Fibroblast of lung (primary cell): ENCODE results near the gene MED15. TPM values are rescaled to one million over a fixed set of nuclear protein-coding genes. Genes with fewer than 3 reads are reported as not detected.
"Not testable (repeated sequence)": the region's sequence is repeated elsewhere in the genome, so short reads cannot be mapped to it uniquely, and the experiment has no call there.

ENCODE experiments used
- DNase-seq, 2 donors: peaks; one replicate each; pipeline versions ENCODE4 v3.0.0 to v3.0.0-alpha.2; 2010; ENCODE audit warnings: low read depth in 2 of 2
- H2AFZ ChIP-seq: 2 replicates; pipeline ENCODE4 v1.5.1; 2012; ENCODE audit warnings: low read length, control low read depth, inconsistent platforms
- H3K27ac ChIP-seq: 2 replicates; pipeline ENCODE4 v1.5.1; 2011; ENCODE audit warnings: low read length, control low read depth; ENCODE audit not compliant: insufficient read depth
- H3K27me3 ChIP-seq: 2 replicates; pipeline ENCODE4 v1.5.1; 2011; ENCODE audit warnings: mild to moderate bottlenecking, low read length; ENCODE audit not compliant: control insufficient read depth, insufficient read depth
- H3K36me3 ChIP-seq: 2 replicates; pipeline ENCODE4 v1.5.1; 2011; ENCODE audit warnings: low read length; ENCODE audit not compliant: control insufficient read depth, insufficient read depth
- H3K4me1 ChIP-seq: 2 replicates; pipeline ENCODE4 v1.5.1; 2011; ENCODE audit warnings: low read length; ENCODE audit not compliant: control insufficient read depth, insufficient read depth; ENCODE audit errors: extremely low read depth
- H3K4me2 ChIP-seq: 2 replicates; pipeline ENCODE4 v1.5.1; 2011; ENCODE audit warnings: low read length, control low read depth; ENCODE audit not compliant: insufficient read depth; ENCODE audit errors: extremely low read depth
- H3K4me3 ChIP-seq, 4 experiments: fragments of 200-600 bp in 1 of 4; sonication (generic) in 1 of 4; replicated peaks in 1 of 4; 2 replicates each; pipeline ENCODE4 v1.5.1; 2011 to 2016; ENCODE audit warnings: low read length in 4 of 4, low read depth in 3 of 4, mild to moderate bottlenecking in 3 of 4, control low read depth in 2 of 4, inconsistent platforms in 1 of 4, mixed read lengths in 1 of 4; ENCODE audit not compliant: insufficient read depth in 1 of 4; ENCODE audit errors: control extremely low read depth in 1 of 4
- H3K79me2 ChIP-seq: 2 replicates; pipeline ENCODE4 v1.5.1; 2012; ENCODE audit warnings: mild to moderate bottlenecking, low read length, inconsistent platforms; ENCODE audit not compliant: control insufficient read depth, insufficient read depth
- H3K9ac ChIP-seq: 2 replicates; pipeline ENCODE4 v1.5.1; 2011; ENCODE audit warnings: mild to moderate bottlenecking, low read length, control low read depth; ENCODE audit not compliant: insufficient read depth
- H3K9me3 ChIP-seq: 2 replicates; pipeline ENCODE4 v1.5.1; 2012; ENCODE audit warnings: low read depth, low read length; ENCODE audit not compliant: control insufficient read depth, insufficient read depth
- H4K20me1 ChIP-seq: 2 replicates; pipeline ENCODE4 v1.5.1; 2011; ENCODE audit warnings: low read length; ENCODE audit not compliant: control insufficient read depth, insufficient read depth; ENCODE audit errors: extremely low read depth
- CTCF ChIP-seq, 2 donors: IDR thresholded peaks in 1 of 2; conservative IDR thresholded peaks in 1 of 2; 1 replicate in 1 of 2; 2 replicates in 1 of 2; pipeline ENCODE4 v1.5.1; 2011 to 2012; ENCODE audit warnings: low read length in 2 of 2, control low read depth in 1 of 2, inconsistent platforms in 1 of 2, low read depth in 1 of 2, mild to moderate bottlenecking in 1 of 2
- EZH2 ChIP-seq: IDR thresholded peaks from 2 replicates; pipeline ENCODE4 v1.5.1; 2012; ENCODE audit warnings: low read length, control low read depth, mild to moderate bottlenecking; ENCODE audit errors: missing control alignments
- polyA plus RNA-seq, 2 donors: library from polyadenylated mRNA; depleted of rRNA in 1 of 2; stranded (reverse) in 1 of 2; unstranded in 1 of 2; fragments of >200 nt; gene quantifications; 2 replicates each; pipeline ENCODE4 v1.2.1, GENCODE V29; 2011 to 2012; ENCODE audit warnings: missing spikeins in 1 of 2
- total RNA-seq: library from RNA; depleted of rRNA; stranded (reverse); fragments of >200 nt; gene quantifications from 2 replicates; pipeline ENCODE4 v1.2.1, GENCODE V29; 2014

Gene MED15
- total and polyA plus RNA-seq, 2 donors (not counting 1 experiment from before 2014, with no cell fraction given), result 28.6 TPM

GRCh38 chr22:20537325-20537756 is 29.9 kb downstream of the MED15 start:
- no peak overlapping the region for H2AFZ ChIP-seq
- no peak overlapping the region for H3K4me3 ChIP-seq
- no peaks in the 10 kb centered on the region for H4K20me1 ChIP-seq
- no peaks in the 10 kb centered on the region for H3K9me3 ChIP-seq
- no peak overlapping the region for H3K4me2 ChIP-seq
- TF ChIP-seq CTCF (conservative IDR thresholded peaks at IDR 0.05 in 1 of 2, IDR thresholded peaks at IDR 0.05 in 1 of 2; ENCODE audit: low read depth in 1 of 2, low read length in 2 of 2) (no peak), EZH2 (no peak)
- peaks cover 75% of the 10 kb centered on the region for H3K79me2 ChIP-seq
- DNase-seq, result no peak
- H3K36me3 ChIP-seq, result peaks cover 18% of the 10 kb centered on the region
- H3K4me1 ChIP-seq, result peaks cover 11% of the 10 kb centered on the region
- no peaks in the 10 kb centered on the region for H3K27me3 ChIP-seq
- H3K27ac ChIP-seq, result no peak overlapping the region
- H3K9ac ChIP-seq, result no peak overlapping the region

- no peak for DNase-seq
- H3K79me2 ChIP-seq, result peaks cover 74% of the 10 kb centered on the region
- H4K20me1 ChIP-seq, result no peaks in the 10 kb centered on the region
- no peak for TF ChIP-seq CTCF (conservative IDR thresholded peaks at IDR 0.05 in 1 of 2, IDR thresholded peaks at IDR 0.05 in 1 of 2; ENCODE audit: low read depth in 1 of 2, low read length in 2 of 2)
- no peak for TF ChIP-seq EZH2
- no peak overlapping the region for H3K4me3 ChIP-seq
- no peaks in the 10 kb centered on the region for H3K9me3 ChIP-seq
- no peak overlapping the region for H3K9ac ChIP-seq
- no peaks in the 10 kb centered on the region for H3K27me3 ChIP-seq
- no peak overlapping the region for H3K27ac ChIP-seq
- peaks cover 6% of the 10 kb centered on the region for H3K4me1 ChIP-seq
- peaks cover 18% of the 10 kb centered on the region for H3K36me3 ChIP-seq
- H3K4me2 ChIP-seq, result no peak overlapping the region
- H2AFZ ChIP-seq, result no peak overlapping the region
Observed at GRCh38 chr22:20537983-20538382, 30.6 kb downstream of the MED15 start.

- H3K4me2 ChIP-seq, H3K4me1 ChIP-seq: not testable (repeated sequence)
- H3K36me3 ChIP-seq, result peaks cover 13% of the 10 kb centered on the region
Observed at GRCh38 chr22:20538875-20539274, 31.5 kb downstream of the MED15 start.

More at GRCh38 chr22:20538875-20539274, 31.5 kb downstream of the MED15 start:
- H3K9ac ChIP-seq, H3K4me3 ChIP-seq, H4K20me1 ChIP-seq, H3K9me3 ChIP-seq, DNase-seq, H2AFZ ChIP-seq, H3K27ac ChIP-seq, H3K27me3 ChIP-seq: not testable (repeated sequence)
- peaks cover 66% of the 10 kb centered on the region for H3K79me2 ChIP-seq
